ENCODE measurements around the gene OGDHL. TPM values are rescaled to one million over a fixed set of nuclear protein-coding genes. Genes with fewer than 3 reads are reported as not detected.

The OGDHL gene
- total RNA-seq, 1 donor from 2014 or later, result 1.7 TPM

GRCh38 chr10:49686651-49687050, 75.5 kb downstream of the OGDHL start:
- H3K27me3 Mint-ChIP-seq (ENCODE audit: unreplicated experiment), result peaks cover 60% of the 10 kb centered on the region
- no peak overlapping the region for H3K27ac Mint-ChIP-seq (ENCODE audit: unreplicated experiment)
- H3K4me1 Mint-ChIP-seq (ENCODE audit: unreplicated experiment), result no peaks in the 10 kb centered on the region
- TF ChIP-seq, protein P1, sequence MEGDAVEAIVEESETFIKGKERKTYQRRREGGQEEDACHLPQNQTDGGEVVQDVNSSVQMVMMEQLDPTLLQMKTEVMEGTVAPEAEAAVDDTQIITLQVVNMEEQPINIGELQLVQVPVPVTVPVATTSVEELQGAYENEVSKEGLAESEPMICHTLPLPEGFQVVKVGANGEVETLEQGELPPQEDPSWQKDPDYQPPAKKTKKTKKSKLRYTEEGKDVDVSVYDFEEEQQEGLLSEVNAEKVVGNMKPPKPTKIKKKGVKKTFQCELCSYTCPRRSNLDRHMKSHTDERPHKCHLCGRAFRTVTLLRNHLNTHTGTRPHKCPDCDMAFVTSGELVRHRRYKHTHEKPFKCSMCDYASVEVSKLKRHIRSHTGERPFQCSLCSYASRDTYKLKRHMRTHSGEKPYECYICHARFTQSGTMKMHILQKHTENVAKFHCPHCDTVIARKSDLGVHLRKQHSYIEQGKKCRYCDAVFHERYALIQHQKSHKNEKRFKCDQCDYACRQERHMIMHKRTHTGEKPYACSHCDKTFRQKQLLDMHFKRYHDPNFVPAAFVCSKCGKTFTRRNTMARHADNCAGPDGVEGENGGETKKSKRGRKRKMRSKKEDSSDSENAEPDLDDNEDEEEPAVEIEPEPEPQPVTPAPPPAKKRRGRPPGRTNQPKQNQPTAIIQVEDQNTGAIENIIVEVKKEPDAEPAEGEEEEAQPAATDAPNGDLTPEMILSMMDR (IDR thresholded peaks at IDR 0.05), result no peak
- H3K9me3 Mint-ChIP-seq (ENCODE audit: unreplicated experiment), result peaks cover 3% of the 10 kb centered on the region
- DNase-seq (ENCODE audit: extremely low spot score, unreplicated experiment), result no peak
- no peak overlapping the region for H3K4me3 Mint-ChIP-seq (ENCODE audit: unreplicated experiment)
- no peaks in the 10 kb centered on the region for H3K36me3 Mint-ChIP-seq (ENCODE audit: unreplicated experiment)

Other genes starting within 250 kb of the OGDHL start
- gene ERCC6, start 223.2 kb downstream of the OGDHL start, total RNA-seq, result 184 and 187 TPM in 2 replicates
- 0.32 and 0.34 TPM in 2 replicates for gene SLC18A3, start 152.0 kb downstream of the OGDHL start, total RNA-seq
- not detected in 2 replicates for gene CHAT, start 148.3 kb downstream of the OGDHL start, total RNA-seq
- not detected in 2 replicates for gene C10orf53, start 82.7 kb downstream of the OGDHL start, total RNA-seq
- gene PARG, start 179.7 kb upstream of the OGDHL start, total RNA-seq, result 30.7 and 34.2 TPM in 2 replicates
- gene TIMM23B, start 179.7 kb upstream of the OGDHL start, total RNA-seq, result 21.3 TPM in 2 replicates
- 13.2 and 15.2 TPM in 2 replicates for gene AGAP6, start 226.1 kb upstream of the OGDHL start, total RNA-seq

Measured in osteocyte (in vitro differentiated cells).